Endothelial cell of umbilical vein (primary cell): ENCODE measurements around the gene UBR4.

Experiments used
- GATA2 ChIP-seq: IDR thresholded peaks from 2 replicates; pipeline ENCODE4 v1.7.0; 2011; ENCODE audit warnings: low read depth, mild to moderate bottlenecking, moderate library complexity, mixed read lengths, low read length; ENCODE audit not compliant: insufficient read length, insufficient read depth
- MYC ChIP-seq: IDR thresholded peaks from one replicate; pipeline ENCODE4 v1.6.1; 2011; ENCODE audit warnings: mild to moderate bottlenecking, low read depth, low read length
- POLR2A ChIP-seq: IDR thresholded peaks from 2 replicates; pipeline ENCODE4 v1.6.1; 2012; ENCODE audit warnings: low read depth, mild to moderate bottlenecking, control low read depth, low read length
- TF ChIP-seq, protein P1 (sequence below), 2 donors: IDR thresholded peaks; 1 replicate in 1 of 2; 2 replicates in 1 of 2; pipeline ENCODE4 v1.5.1; 2011; ENCODE audit warnings: low read length in 2 of 2, mild to moderate bottlenecking in 2 of 2, moderate library complexity in 2 of 2, control low read depth in 1 of 2, inconsistent platforms in 1 of 2, low read depth in 1 of 2; ENCODE audit not compliant: insufficient read depth in 1 of 2; ENCODE audit errors: extremely low read depth in 1 of 2

DNA sequence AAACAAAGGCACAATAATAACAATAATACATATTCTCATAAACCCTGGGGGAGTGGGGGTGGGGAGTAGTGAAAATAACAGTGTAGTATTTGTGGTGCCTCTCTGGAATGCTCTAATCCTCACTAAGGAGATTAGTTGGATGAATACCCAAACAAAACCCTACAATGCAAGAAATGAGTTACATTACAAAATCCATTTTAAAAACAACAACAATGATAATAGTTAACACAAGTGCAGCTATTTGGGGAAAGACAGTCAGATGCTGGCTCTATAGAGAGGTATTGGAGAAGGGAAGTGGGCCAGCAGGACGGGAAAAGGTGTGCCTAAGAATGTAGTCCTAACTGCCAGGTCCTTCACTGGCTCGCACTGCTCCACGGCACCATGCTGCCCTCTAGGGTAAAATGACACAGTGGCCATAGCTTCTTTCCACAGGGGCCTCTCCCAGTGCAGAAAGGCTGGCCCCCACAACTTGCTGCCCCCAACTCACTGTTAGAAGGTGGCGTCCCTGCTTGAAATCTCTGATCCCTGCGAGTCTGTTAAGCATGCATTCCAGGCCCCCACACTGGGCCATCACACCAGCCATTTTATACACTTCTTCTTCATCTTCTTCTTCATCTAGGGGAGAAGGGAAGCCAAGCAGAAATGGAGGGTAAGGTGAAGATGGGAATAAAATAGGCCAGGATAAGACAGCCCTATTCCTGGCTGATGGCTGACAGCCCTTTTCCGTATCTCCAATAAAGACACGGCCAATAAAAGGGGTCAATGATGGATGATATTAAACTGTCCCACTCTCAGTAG is 113.8 kb downstream of the UBR4 start:
- TF ChIP-seq MYC (no peak), POLR2A (no peak), GATA2 (no peak)
- TF ChIP-seq, protein P1, sequence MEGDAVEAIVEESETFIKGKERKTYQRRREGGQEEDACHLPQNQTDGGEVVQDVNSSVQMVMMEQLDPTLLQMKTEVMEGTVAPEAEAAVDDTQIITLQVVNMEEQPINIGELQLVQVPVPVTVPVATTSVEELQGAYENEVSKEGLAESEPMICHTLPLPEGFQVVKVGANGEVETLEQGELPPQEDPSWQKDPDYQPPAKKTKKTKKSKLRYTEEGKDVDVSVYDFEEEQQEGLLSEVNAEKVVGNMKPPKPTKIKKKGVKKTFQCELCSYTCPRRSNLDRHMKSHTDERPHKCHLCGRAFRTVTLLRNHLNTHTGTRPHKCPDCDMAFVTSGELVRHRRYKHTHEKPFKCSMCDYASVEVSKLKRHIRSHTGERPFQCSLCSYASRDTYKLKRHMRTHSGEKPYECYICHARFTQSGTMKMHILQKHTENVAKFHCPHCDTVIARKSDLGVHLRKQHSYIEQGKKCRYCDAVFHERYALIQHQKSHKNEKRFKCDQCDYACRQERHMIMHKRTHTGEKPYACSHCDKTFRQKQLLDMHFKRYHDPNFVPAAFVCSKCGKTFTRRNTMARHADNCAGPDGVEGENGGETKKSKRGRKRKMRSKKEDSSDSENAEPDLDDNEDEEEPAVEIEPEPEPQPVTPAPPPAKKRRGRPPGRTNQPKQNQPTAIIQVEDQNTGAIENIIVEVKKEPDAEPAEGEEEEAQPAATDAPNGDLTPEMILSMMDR (IDR thresholded peaks at IDR 0.05; ENCODE audit: extremely low read depth in 1 of 2, insufficient read depth in 1 of 2, low read depth in 1 of 2, low read length in 2 of 2), result peak; percentile 41 to 68
